IMR-90 (cell line): ENCODE data around the gene KAZN. TPM values are rescaled to one million over a fixed set of nuclear protein-coding genes. Genes with fewer than 3 reads are reported as not detected.
A peak's percentile ranks its signal among the peaks of the same experiment; 100 is the strongest.

Source experiments
- ATAC-seq: fragments of 200-7000 bp; cut with Tn5 transposase; 2 replicates; pipeline ENCODE4 v1.9.1; 2020; ENCODE audit warnings: low read depth, mild to moderate bottlenecking, moderate library complexity
- BruUV-seq: library from RNA; stranded (reverse); fragments of 400-500 nt; replicated peaks from 2 replicates; lab custom pipeline; 2021; lab: Mats Ljungman, UMichigan
- CTCF ChIA-PET: fragments of 300-600 bp; formaldehyde crosslinking; extraction: SDS; loops from one replicate; lab custom pipeline; 2021; ENCODE audit warnings: antibody characterized with exemption; lab: Yijun Ruan, JAX
- POLR2A ChIA-PET: fragments of 300-600 bp; sonication (Branson Sonifier 250); formaldehyde crosslinking; loops from one replicate; lab custom pipeline; 2022; ENCODE audit warnings: antibody characterized with exemption; ENCODE audit not compliant: unreplicated experiment; lab: Charles Lee
- DNase-seq: peaks from one replicate; pipeline ENCODE4 v3.0.0; 2013
- H2AFZ ChIP-seq: replicated peaks from 2 replicates; pipeline ENCODE3; 2013; ENCODE audit warnings: low read length, mild to moderate bottlenecking; ENCODE audit not compliant: poor library complexity
- H2AK5ac ChIP-seq: 2 replicates; pipeline ENCODE4 v1.6.1; 2013; ENCODE audit warnings: low read depth, low read length, inconsistent platforms
- H2AK9ac ChIP-seq: replicated peaks from 2 replicates; pipeline ENCODE3; 2013; ENCODE audit warnings: mild to moderate bottlenecking, low read depth, low read length, moderate library complexity; ENCODE audit not compliant: poor library complexity
- H2BK120ac ChIP-seq: 2 replicates; pipeline ENCODE4 v1.6.1; 2013; ENCODE audit warnings: low read depth, low read length, inconsistent platforms
- H2BK15ac ChIP-seq: 3 replicates; pipeline ENCODE4 v1.6.1; 2013; ENCODE audit warnings: low read depth, low read length, inconsistent platforms
- H2BK20ac ChIP-seq: 2 replicates; pipeline ENCODE4 v1.6.1; 2013; ENCODE audit warnings: low read depth, mild to moderate bottlenecking, inconsistent platforms, low read length, moderate library complexity
- H2BK5ac ChIP-seq: 2 replicates; pipeline ENCODE4 v1.6.1; 2013; ENCODE audit warnings: mild to moderate bottlenecking, low read depth, low read length, inconsistent platforms; ENCODE audit not compliant: poor library complexity, severe bottlenecking
- H3K14ac ChIP-seq: replicated peaks from 2 replicates; pipeline ENCODE4 v1.6.1; 2013; ENCODE audit warnings: low read depth, low read length, inconsistent platforms
- H3K18ac ChIP-seq: 2 replicates; pipeline ENCODE4 v1.6.1; 2013; ENCODE audit warnings: low read depth, low read length, control low read depth
- H3K23ac ChIP-seq: 2 replicates; pipeline ENCODE4 v1.6.1; 2013; ENCODE audit warnings: low read depth, low read length, inconsistent platforms
- H3K27ac ChIP-seq: 2 replicates; pipeline ENCODE4 v1.5.1; 2013; ENCODE audit warnings: mild to moderate bottlenecking, control low read depth, low read length; ENCODE audit not compliant: insufficient read depth
- H3K27me3 ChIP-seq: 2 replicates; pipeline ENCODE4 v1.6.1; 2013; ENCODE audit warnings: low read length; ENCODE audit not compliant: control insufficient read depth, insufficient read depth
- H3K36me3 ChIP-seq: 2 replicates; pipeline ENCODE4 v1.6.1; 2013; ENCODE audit warnings: low read length, mixed read lengths; ENCODE audit not compliant: control insufficient read depth, insufficient read depth
- H3K4ac ChIP-seq: 2 replicates; pipeline ENCODE4 v1.6.1; 2013; ENCODE audit warnings: low read depth, low read length, inconsistent platforms
- H3K4me1 ChIP-seq: 2 replicates; pipeline ENCODE4 v1.6.1; 2013; ENCODE audit warnings: low read length, mixed read lengths; ENCODE audit not compliant: control insufficient read depth, insufficient read depth
- H3K4me2 ChIP-seq: 2 replicates; pipeline ENCODE4 v1.6.1; 2013; ENCODE audit warnings: low read depth, mild to moderate bottlenecking, control low read depth, low read length, moderate library complexity
- H3K4me3 ChIP-seq: 2 replicates; pipeline ENCODE4 v1.5.1; 2013; ENCODE audit warnings: low read depth, mild to moderate bottlenecking, control low read depth, low read length, moderate library complexity; ENCODE audit not compliant: insufficient read depth
- H3K56ac ChIP-seq: 2 replicates; pipeline ENCODE4 v1.6.1; 2013; ENCODE audit warnings: low read length, inconsistent platforms; ENCODE audit not compliant: insufficient read depth; ENCODE audit errors: extremely low read depth
- H3K79me1 ChIP-seq, 2 experiments: 2 replicates each; pipeline ENCODE4 v1.6.1; 2013; ENCODE audit warnings: low read length in 2 of 2, inconsistent platforms in 1 of 2, low read depth in 1 of 2
- H3K9ac ChIP-seq: 2 replicates; pipeline ENCODE4 v1.6.1; 2013; ENCODE audit warnings: low read depth, low read length, control low read depth
- H3K9me1 ChIP-seq: 2 replicates; pipeline ENCODE4 v1.6.1; 2013; ENCODE audit warnings: low read length, inconsistent platforms; ENCODE audit not compliant: insufficient read depth
- H3K9me3 ChIP-seq: 2 replicates; pipeline ENCODE4 v1.6.1; 2013; ENCODE audit warnings: low read length; ENCODE audit not compliant: control insufficient read depth, insufficient read depth
- H4K20me1 ChIP-seq: 2 replicates; pipeline ENCODE4 v1.6.1; 2013; ENCODE audit warnings: low read length, inconsistent platforms; ENCODE audit not compliant: insufficient read depth
- H4K5ac ChIP-seq: 2 replicates; pipeline ENCODE4 v1.6.1; 2013; ENCODE audit warnings: mild to moderate bottlenecking, low read depth, low read length, control low read depth
- H4K8ac ChIP-seq, 2 experiments: 2 replicates each; pipeline ENCODE4 v1.6.1; 2013; ENCODE audit warnings: low read depth in 2 of 2, low read length in 2 of 2, control low read depth in 1 of 2, inconsistent platforms in 1 of 2
- H4K91ac ChIP-seq: 2 replicates; pipeline ENCODE4 v1.6.1; 2013; ENCODE audit warnings: low read depth, low read length, inconsistent platforms; ENCODE audit not compliant: insufficient read depth
- FOS ChIP-seq: fragments of 150-350 bp; IDR thresholded peaks from 2 replicates; pipeline ENCODE4 v1.6.1; 2016; ENCODE audit warnings: low read depth, low read length
- MAZ ChIP-seq: IDR thresholded peaks from 2 replicates; pipeline ENCODE4 v1.6.1; 2012; ENCODE audit warnings: low read depth, mild to moderate bottlenecking, low read length, improper control_type of control experiment, moderate library complexity, borderline replicate concordance
- MXI1 ChIP-seq: IDR thresholded peaks from 2 replicates; pipeline ENCODE4 v1.6.1; 2012; ENCODE audit warnings: low read depth, mild to moderate bottlenecking, low read length, moderate library complexity, borderline replicate concordance
- USF2 ChIP-seq: fragments of 150-350 bp; IDR thresholded peaks from 2 replicates; pipeline ENCODE4 v1.6.1; 2017; ENCODE audit warnings: mild to moderate bottlenecking, antibody characterized with exemption, low read length, low read depth
- WGBS, 2 experiments: methylation state at CpG; one replicate each; pipeline versions ENCODE4 v1.1.5 to v1.1.7; 2013; ENCODE audit warnings: missing lambda C conversion rate in 2 of 2; ENCODE audit not compliant: insufficient read length in 1 of 2; ENCODE audit errors: extremely low coverage in 2 of 2; 5-methylcytosine and 5-hydroxymethylcytosine counted together
- dilution Hi-C: fragments of 300-500 bp; cut with HindIII; formaldehyde crosslinking; loops from one replicate; pipeline ENCODE4 v1.14.3; 2018; ENCODE audit warnings: low sequenced_read_pairs; ENCODE audit not compliant: unreplicated experiment
- in situ Hi-C: fragments of 300-500 bp; cut with MboI; formaldehyde crosslinking; loops from 3 replicates; pipeline ENCODE4 v1.14.3; 2019; ENCODE audit warnings: low sequenced_read_pairs, inconsistent platforms, mixed read lengths
- intact Hi-C: fragments of 100-400 bp; cut with micrococcal nuclease; formaldehyde crosslinking; loops from 2 replicates; pipeline ENCODE4 v1.10.0; 2022
- polyA plus RNA-seq, 3 experiments: library from polyadenylated mRNA; depleted of rRNA; stranded (reverse); fragments of >200 nt; gene quantifications; 2 replicates each; pipeline ENCODE4 v1.2.3, GENCODE V29; 2012; ENCODE audit warnings: low replicate concordance in 1 of 3
- total RNA-seq: library from RNA; depleted of rRNA; stranded (reverse); fragments of >200 nt; gene quantifications from 2 replicates; pipeline ENCODE4 v1.2.3, GENCODE V29; 2012

Gene KAZN
- total and polyA plus RNA-seq, 2 of the 4 experiments (the other 2 are of a cell fraction): 5.2 to 10.5 TPM

GRCh38 chr1:15056515-15057285 lies 458.2 kb downstream of the KAZN start:
- ATAC-seq (peak; percentile 98), DNase-seq (peak; percentile 71)
- H3K4me3 ChIP-seq: no peak overlapping the region
- H3K79me1 ChIP-seq: peaks cover 3 to 5% of the 10 kb centered on the region in 2 experiments; a peak in 2 of 4 replicates
- no peak overlapping the region for H3K18ac ChIP-seq
- dilution Hi-C loops: no loop called here
- intact Hi-C loops: no loop called here
- ChIA-PET CTCF (interaction anchor here (1.5 kb wide), 1 partner anchor 10 kb away, joined by 5 read pairs; no protein-coding TSS in a partner anchor), POLR2A (no interaction called here)
- no peak overlapping the region for H3K14ac ChIP-seq
- H3K4me2 ChIP-seq: no peak overlapping the region
- in situ Hi-C loops: no loop called here
- no peak overlapping the region for H2BK5ac ChIP-seq
- TF ChIP-seq USF2: peak; percentile 68
- TF ChIP-seq MAZ: peak; percentile 19; the same call in 1 of the 2 replicates
- TF ChIP-seq MXI1: no peak
- TF ChIP-seq FOS: peak; percentile 26; the same call in 1 of the 2 replicates
- no CpG with 5 or more reads among the region's 4 CpGs for WGBS, 2 experiments
- H2AK9ac ChIP-seq: peak overlapping the region; percentile 39
- no peak overlapping the region for H4K91ac ChIP-seq
- no peak overlapping the region for H2AK5ac ChIP-seq
- BruUV-seq: no TSS peak
- H2AFZ ChIP-seq: peak overlapping the region; percentile 61
- H3K9ac ChIP-seq: no peak overlapping the region
- no peaks in the 10 kb centered on the region for H3K27me3 ChIP-seq
- no peak overlapping the region for H3K4ac ChIP-seq
- H3K56ac ChIP-seq: no peak overlapping the region
- peaks cover 3% of the 10 kb centered on the region; the same call in 1 of the 2 replicates for H3K9me1 ChIP-seq
- H2BK15ac ChIP-seq: no peak overlapping the region
- H3K9me3 ChIP-seq: no peaks in the 10 kb centered on the region
- peaks cover 46% of the 10 kb centered on the region for H3K36me3 ChIP-seq
- no peak overlapping the region for H3K27ac ChIP-seq
- no peak overlapping the region for H4K8ac ChIP-seq
- no peak overlapping the region for H2BK20ac ChIP-seq
- H4K5ac ChIP-seq: no peak overlapping the region
- no peak overlapping the region for H2BK120ac ChIP-seq
- H3K4me1 ChIP-seq: no peaks in the 10 kb centered on the region
- no peak overlapping the region for H3K23ac ChIP-seq
- H4K20me1 ChIP-seq: peaks cover 11% of the 10 kb centered on the region
